ENCODE results near the gene REEP6. TPM values are rescaled to one million over a fixed set of nuclear protein-coding genes. Genes with fewer than 3 reads are reported as not detected.

Gene REEP6
- total and polyA plus RNA-seq, 2 of the 8 experiments (the other 6 are each of a cell fraction or from before 2014, with no cell fraction given): 12.6 to 20.7 TPM

GRCh38 chr19:1451916-1452801 is 38.8 kb upstream of the REEP6 start (continued):
- 0 out of 4 replicates have a peak, but pooled peaks of 1 of the 2 experiments have one; percentile 18 for TF ChIP-seq SIN3A (conservative IDR thresholded peaks at IDR 0.05 in 1 of 2, IDR thresholded peaks at IDR 0.05 in 1 of 2; ENCODE audit: low read depth in 1 of 2, low read length in 2 of 2)

All from H1 (cell line).